Progenitor cell of endocrine pancreas (in vitro differentiated cells): ENCODE data around the gene CDK14. TPM values are rescaled to one million over a fixed set of nuclear protein-coding genes. Genes with fewer than 3 reads are reported as not detected.

Experiments
- DNase-seq: peaks from one replicate; pipeline ENCODE4 v3.0.0; 2021; ENCODE audit warnings: low spot score; ENCODE audit not compliant: unreplicated experiment
- H3K27ac Mint-ChIP-seq: 2 replicates; pipeline ENCODE4 v1.8.0; 2021; ENCODE audit warnings: mild to moderate bottlenecking, moderate library complexity, mixed read lengths
- H3K27me3 Mint-ChIP-seq: 2 replicates; pipeline ENCODE4 v1.8.0; 2021; ENCODE audit warnings: mixed read lengths
- H3K36me3 Mint-ChIP-seq: 2 replicates; pipeline ENCODE4 v1.8.0; 2022; ENCODE audit warnings: mixed read lengths; ENCODE audit not compliant: insufficient read depth
- H3K4me1 Mint-ChIP-seq: 2 replicates; pipeline ENCODE4 v1.8.0; 2021; ENCODE audit warnings: low read depth, mixed read lengths
- H3K4me3 Mint-ChIP-seq: 2 replicates; pipeline ENCODE4 v1.8.0; 2021; ENCODE audit warnings: low read depth, mild to moderate bottlenecking, moderate library complexity, mixed read lengths
- H3K9me3 Mint-ChIP-seq: 2 replicates; pipeline ENCODE4 v1.8.0; 2021; ENCODE audit warnings: low read depth, mixed read lengths
- total RNA-seq: library from RNA; stranded (reverse); gene quantifications from 2 replicates; pipeline ENCODE4 v1.2.1, GENCODE V29; 2021
- TF ChIP-seq, protein P1 (sequence below): fragments of 200-600 bp; sonication (generic); IDR thresholded peaks from one replicate; pipeline ENCODE4 v1.5.0; 2021; ENCODE audit warnings: antibody characterized with exemption, mild to moderate bottlenecking; ENCODE audit not compliant: unreplicated experiment

CDK14 gene
- total RNA-seq, 1 donor from 2014 or later: 117 TPM

DNA sequence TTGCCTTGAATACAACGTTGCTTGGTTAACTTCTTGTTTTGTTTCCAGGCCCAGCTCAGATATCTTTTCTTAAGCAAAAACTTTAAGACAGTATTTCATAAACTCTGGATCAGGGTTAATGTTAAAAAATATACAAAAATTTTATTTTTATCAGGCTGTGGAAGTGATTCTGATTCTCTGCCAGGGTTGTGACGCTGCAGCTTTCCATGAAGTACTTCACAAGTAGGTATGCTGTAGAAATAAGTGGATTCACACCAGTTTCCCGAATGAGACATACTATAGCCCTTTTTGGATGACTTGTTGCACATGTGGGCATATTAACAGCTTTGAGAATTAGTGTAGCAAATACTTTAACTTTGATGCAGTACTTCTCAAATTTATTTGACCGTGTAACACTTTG lies 70.1 kb downstream of the CDK14 start:
- Mint-ChIP-seq H3K27me3 (no peaks in the 10 kb centered on the region), H3K4me1 (peaks cover 13% of the 10 kb centered on the region), H3K9me3 (no peaks in the 10 kb centered on the region), H3K27ac (no peak overlapping the region), H3K36me3 (peaks cover 6% of the 10 kb centered on the region), H3K4me3 (no peak overlapping the region)
- TF ChIP-seq, protein P1, sequence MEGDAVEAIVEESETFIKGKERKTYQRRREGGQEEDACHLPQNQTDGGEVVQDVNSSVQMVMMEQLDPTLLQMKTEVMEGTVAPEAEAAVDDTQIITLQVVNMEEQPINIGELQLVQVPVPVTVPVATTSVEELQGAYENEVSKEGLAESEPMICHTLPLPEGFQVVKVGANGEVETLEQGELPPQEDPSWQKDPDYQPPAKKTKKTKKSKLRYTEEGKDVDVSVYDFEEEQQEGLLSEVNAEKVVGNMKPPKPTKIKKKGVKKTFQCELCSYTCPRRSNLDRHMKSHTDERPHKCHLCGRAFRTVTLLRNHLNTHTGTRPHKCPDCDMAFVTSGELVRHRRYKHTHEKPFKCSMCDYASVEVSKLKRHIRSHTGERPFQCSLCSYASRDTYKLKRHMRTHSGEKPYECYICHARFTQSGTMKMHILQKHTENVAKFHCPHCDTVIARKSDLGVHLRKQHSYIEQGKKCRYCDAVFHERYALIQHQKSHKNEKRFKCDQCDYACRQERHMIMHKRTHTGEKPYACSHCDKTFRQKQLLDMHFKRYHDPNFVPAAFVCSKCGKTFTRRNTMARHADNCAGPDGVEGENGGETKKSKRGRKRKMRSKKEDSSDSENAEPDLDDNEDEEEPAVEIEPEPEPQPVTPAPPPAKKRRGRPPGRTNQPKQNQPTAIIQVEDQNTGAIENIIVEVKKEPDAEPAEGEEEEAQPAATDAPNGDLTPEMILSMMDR: no peak
- no peak for DNase-seq

DNA sequence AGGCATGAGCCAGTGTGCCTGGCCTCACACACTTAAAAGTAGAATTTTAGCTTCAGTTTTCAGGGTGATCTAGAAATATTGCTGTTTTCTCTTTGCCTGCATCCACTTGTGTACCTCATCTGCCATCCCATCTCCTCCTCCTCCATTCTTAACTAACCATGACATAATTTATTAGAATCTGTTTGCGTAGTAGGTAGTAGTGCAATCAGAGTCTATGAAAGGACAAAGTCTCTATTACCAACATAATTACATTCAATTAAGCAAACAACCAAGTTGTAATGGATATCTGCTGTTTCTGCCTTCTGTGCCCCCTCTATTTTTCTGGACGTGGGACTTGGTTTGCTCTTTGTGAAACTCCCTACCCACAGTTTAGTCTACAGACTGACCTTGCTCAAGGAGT lies 72.9 kb downstream of the CDK14 start:
- Mint-ChIP-seq H3K27ac (no peak overlapping the region), H3K27me3 (no peaks in the 10 kb centered on the region), H3K9me3 (no peaks in the 10 kb centered on the region), H3K4me3 (no peak overlapping the region), H3K4me1 (peaks cover 15% of the 10 kb centered on the region), H3K36me3 (peaks cover 6% of the 10 kb centered on the region)
- DNase-seq: no peak
- TF ChIP-seq, protein P1: no peak

- TF ChIP-seq, protein P1: no peak
- no peak overlapping the region for H3K27ac Mint-ChIP-seq
- H3K4me1 Mint-ChIP-seq: peaks cover 17% of the 10 kb centered on the region
- no peaks in the 10 kb centered on the region for H3K9me3 Mint-ChIP-seq
- H3K27me3 Mint-ChIP-seq: no peaks in the 10 kb centered on the region
- no peak for DNase-seq
- no peak overlapping the region for H3K4me3 Mint-ChIP-seq
- peaks cover 4% of the 10 kb centered on the region for H3K36me3 Mint-ChIP-seq
These were observed 73.4 kb downstream of the CDK14 start for GRCh38 chr7:90669492-90669891.

DNA sequence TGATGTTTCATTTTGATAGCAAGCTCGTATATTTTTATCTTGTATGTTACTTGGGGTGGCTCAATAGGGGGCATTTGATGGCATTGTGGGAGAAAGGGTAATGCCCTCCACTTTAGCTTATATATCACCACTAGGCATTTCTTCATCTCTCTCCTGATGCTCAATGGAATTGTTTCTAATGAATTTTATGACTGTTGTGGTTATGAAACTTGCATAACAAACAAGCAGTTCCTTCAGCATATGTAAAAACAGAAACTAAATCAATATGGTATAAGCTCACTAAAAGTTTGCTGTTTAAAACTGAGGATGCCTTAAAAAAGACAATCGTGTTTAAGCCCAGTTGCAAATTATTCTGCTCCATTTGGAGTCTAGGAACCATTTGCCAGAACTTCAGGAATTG lies 75.5 kb downstream of the CDK14 start:
- no peak for DNase-seq
- H3K36me3 Mint-ChIP-seq: peaks cover 4% of the 10 kb centered on the region
- H3K9me3 Mint-ChIP-seq: no peaks in the 10 kb centered on the region
- H3K27ac Mint-ChIP-seq: no peak overlapping the region
- peaks cover 20% of the 10 kb centered on the region for H3K4me1 Mint-ChIP-seq
- TF ChIP-seq, protein P1: no peak
- H3K4me3 Mint-ChIP-seq: no peak overlapping the region
- H3K27me3 Mint-ChIP-seq: no peaks in the 10 kb centered on the region

GRCh38 chr7:90672210-90672609 lies 76.1 kb downstream of the CDK14 start:
- TF ChIP-seq, protein P1: no peak
- DNase-seq: no peak
- H3K27ac Mint-ChIP-seq: no peak overlapping the region
- H3K27me3 Mint-ChIP-seq: no peaks in the 10 kb centered on the region
- no peaks in the 10 kb centered on the region for H3K9me3 Mint-ChIP-seq
- no peak overlapping the region for H3K4me3 Mint-ChIP-seq
- peaks cover 4% of the 10 kb centered on the region for H3K36me3 Mint-ChIP-seq
- peaks cover 24% of the 10 kb centered on the region for H3K4me1 Mint-ChIP-seq
